ENCODE data around the gene TEX12.
A peak's percentile ranks its signal among the peaks of the same experiment; 100 is the strongest.
"Not testable (repeated sequence)": the region's sequence is repeated elsewhere in the genome, so short reads cannot be mapped to it uniquely, and the experiment has no call there.

TEX12 gene, protein sequence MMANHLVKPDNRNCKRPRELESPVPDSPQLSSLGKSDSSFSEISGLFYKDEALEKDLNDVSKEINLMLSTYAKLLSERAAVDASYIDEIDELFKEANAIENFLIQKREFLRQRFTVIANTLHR

DNA sequence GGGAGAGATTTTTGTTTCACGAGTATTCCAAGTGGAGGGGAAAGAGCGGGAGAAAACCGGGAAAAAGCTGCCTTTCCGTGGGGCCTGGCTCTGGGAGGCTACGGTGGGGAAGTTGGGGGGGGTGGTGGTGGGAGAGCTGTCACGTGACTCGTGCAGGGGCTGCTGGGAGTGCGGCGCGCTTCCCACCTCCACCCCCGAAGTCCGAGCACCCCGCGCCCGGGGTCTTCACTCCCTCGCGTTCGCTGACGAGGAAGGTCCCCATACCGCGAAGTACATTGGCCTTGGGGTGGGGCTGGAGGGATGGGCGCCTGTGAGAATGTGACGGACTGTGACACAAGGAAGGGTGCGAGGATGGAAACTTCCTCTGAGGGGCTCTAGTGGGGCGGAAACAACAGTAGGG is at the start of gene TEX12:
Gene TEX12, plus strand, starts transcription at position 228 of the 400 bp plus-strand sequence. CDS start 1,897 bp downstream, outside the sequence.
- no peak for DNase-seq

DNA sequence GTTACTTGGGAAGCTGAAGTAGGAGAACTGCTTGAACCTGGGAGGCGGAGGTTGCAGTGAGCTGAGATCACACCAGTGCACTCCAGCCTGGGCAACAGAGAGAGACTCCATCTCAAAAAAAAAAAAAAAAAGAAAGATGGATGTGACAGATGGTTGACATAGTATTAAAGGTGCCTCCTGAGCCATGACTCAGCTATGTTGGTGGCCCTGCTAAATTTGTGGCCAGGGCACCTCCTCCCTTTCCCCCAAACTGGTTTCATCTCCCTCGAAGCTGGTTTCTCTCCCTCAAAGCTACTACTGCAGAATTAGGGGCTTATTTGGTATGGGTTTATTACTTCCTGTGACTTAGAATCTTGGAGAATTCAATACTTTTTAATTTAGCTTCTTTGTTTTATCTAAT is 49.0 kb upstream of the TEX12 start:
- DNase-seq: no peak

DNA sequence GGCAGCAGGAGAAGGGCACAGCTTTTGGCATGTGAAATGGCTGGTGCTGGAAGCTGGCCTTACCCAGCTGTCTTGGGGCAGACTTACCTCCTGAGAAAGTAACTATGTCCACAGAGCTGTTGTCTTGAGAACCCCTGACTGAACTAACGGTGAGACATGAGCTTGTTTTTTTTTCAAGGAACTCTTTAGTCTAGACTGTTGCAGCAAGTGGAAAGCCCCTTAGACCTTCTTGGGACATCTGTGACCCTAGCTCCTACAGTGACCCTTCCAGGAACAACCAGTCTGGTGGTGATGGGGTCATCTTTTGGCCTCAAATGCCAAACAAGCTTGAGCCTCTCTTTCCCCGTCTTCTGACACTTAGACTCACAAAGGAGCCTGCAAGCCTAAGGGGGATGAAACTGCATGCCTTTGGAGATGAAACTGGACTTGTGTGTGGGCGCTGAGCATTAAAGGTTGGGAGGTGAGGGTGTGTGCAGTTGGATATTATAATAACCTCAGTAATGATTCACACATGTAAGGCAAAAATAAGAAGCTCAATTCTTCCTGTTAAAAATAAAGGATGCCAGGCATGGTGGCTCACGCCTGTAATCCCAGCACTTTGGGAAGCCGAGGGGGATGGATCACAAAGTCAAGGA is 45.1 kb upstream of the TEX12 start:
- DNase-seq: no peak

DNA sequence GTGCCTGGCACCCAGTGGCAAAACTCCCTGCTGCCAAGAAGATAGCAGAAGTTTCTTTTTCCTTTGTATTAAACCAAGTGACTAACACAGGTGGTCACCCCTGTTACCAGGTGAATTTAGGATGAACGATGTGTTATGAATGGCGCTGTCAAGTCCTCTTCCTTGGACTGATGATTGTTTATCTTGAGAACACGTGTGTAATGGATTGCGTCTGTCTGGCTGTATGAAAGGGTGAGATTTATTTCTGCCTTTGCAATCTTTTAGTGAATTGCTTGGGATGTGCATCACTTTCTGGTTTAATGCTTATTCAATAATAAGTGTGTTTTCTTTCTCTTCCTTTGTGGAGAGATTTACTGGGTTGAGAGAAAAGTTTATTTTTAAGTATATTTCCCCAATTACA is 44.0 kb upstream of the TEX12 start:
- DNase-seq: no peak

DNA sequence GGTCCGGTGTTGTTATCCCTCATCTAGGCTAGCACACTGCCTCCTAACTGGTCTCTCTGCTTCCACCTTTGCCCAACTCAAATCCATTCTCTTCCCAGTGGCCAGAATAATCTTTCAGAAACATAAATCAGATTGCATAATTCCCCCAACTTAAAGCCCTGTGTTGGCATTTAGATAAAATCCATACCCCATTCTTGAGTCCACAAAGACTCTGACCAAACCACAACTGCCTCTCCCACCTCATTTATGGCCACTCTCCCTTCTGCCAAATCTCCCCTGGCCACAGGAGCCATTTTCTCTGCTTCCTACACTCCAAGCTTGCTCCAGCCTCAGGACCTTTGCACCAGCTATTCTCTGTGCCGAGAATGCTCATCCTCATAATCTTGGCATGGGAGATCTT is 40.1 kb upstream of the TEX12 start:
- DNase-seq: no peak

DNA sequence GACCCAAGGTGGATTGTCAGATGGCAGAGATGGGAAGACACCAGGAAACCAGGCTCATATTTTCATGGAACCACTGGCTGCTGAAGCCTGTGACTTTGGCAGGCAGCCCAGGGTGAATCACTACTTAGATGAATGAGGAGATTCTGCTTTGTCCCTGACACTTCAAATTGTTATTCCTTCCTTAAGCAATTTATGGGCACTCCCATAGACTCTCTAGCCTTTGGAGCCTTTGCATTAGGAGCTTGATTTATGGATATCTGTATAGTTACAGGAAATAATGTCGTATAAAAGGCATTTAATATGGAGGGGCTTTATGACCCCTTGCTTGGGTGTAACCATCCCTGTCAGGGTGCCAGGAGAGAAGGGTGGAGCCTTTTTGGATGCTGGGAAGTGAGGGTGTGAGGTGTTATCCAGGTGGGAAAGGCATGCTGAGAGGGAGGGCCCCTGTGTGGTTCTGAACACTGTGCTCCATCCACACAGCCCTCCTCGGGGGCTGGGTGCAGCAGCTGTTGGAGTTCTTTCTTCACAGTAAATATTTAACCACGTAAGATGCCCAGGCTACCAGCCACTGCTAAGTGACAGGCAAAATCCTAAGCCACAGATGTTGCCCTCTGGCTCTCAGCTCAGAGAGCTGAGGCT is 38.6 kb upstream of the TEX12 start:
- peak; percentile 31 for DNase-seq

DNA sequence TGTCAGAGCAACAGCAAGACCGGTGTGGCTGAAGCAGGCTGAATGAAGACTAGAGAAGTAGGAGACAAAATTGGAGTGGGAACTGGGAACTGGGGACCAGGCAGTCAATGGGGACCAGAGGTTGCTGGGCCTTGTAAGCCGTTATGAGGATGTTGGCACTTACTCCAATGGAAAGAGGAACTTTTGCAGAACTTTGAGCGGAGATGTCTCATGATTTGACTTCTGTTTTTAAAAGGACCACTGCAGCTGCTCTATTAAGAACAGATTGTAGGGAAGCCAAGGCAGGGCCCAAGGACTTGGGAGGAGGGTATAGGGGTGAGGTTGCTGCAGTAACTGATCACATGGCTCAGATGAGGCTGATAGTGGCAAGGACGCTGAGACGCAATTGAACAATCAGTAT is 37.5 kb upstream of the TEX12 start:
- DNase-seq: no peak

DNA sequence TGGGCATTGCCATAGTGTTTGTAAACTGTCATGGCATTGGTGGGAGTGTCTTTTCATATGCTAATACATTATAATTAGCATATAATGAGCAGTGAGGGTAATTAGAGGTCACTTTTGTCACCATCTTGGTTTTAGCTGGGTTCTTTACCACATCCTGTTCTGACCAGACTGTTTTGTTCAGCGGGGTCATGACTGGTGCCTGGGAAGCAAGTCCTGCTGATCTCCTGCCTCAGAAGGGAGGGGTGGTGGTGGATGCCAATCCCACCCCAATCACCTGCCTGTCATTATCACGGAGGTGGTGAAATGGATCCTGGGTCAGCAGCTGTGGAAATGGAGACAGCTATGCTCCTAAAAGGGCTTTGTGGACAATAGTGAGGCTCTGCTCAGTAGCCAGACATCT is 34.4 kb upstream of the TEX12 start:
- DNase-seq: no peak

DNA sequence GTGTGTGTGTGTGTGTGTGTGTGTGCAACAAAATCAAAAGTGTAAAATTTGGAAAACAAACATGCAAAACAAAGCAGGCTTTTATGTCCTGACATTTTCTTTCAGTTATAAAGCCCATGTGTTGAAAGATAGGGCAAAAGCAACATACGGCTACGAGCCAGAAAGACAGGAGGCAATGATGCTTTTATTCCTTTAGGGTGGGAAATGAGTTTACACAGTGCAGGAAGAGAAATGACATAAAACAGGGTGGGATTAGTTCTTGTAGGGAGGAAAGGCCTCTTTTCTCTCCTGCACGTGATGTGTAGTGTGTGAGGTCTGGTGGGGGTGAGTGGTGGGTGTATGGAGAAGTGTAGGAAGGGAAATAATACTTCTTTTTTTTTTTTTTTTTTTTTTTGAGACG is 32.7 kb upstream of the TEX12 start:
- DNase-seq: no peak

DNA sequence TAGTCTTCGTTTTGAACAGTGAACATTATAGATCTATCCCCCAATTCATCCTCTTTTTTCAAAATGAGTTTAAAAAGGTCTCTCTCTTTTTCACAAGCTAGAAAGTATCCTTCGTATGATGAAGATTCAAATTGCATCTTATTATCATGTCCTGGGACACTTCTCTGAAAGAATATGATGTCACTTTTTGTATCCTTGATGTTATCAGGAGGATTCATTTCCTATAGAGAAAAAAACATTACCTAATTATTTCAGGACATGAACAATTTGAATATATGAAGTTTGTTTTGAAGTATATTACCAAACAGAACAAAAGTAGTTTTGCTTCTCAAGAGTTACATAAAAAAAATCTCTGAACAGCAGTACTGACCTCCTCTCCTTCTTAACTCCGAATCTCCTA is 23.6 kb upstream of the TEX12 start:
- no peak for DNase-seq

DNA sequence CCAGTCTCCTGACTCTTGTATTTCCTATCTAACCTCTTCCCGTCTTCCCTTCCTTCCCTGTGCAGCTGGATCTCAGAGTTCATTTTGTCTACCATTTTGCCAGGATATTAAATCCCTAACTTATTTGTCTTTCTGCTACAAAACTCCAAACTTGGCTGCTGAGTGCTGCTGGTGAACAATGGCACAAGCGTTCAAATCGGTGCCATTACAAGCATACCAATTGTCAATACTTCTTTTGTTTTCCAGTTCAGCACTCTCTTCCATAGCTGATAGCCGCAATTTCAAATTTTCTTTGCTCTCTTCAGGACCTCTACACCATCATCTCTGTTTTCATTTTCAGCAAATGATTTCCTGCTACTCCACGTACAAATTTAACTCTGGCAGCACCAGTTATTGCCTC is 16.7 kb upstream of the TEX12 start:
- no peak for DNase-seq

DNA sequence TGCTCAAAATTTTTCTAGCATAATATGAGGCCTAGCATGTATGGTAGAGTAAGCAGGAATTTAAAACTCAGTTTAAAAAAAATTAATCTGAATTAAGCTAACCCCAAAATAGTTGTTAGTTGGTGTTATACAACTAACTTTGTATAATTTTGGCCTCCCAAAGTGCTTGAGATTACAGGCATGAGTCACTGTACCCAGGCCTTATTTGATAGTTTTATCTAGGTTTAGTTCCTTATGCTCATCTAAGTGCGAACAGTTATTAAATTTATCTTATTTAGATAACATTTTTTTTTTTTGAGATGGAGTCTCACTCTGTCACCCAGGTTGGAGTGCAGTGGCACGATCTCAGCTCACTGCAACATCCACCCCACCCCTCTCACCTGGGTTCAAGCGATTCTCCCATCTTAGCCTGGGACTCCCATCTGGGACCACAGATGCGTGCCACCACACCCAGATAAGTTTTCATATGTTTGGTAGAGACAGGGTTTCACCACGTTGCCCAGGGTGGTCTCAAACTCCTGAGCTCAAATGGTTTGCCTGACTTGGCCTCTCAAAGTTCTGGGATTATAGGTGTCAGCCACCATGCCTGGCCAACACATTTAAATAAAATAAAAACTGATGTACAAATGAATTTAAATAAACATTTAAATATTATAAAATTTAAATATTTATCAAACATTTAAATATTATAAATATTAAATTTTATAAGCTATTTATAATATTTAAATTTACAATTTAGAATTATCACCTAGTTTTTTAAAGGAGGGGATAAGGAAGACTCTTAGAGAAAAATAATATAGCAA is 10.8 kb upstream of the TEX12 start:
- no peak for DNase-seq

DNA sequence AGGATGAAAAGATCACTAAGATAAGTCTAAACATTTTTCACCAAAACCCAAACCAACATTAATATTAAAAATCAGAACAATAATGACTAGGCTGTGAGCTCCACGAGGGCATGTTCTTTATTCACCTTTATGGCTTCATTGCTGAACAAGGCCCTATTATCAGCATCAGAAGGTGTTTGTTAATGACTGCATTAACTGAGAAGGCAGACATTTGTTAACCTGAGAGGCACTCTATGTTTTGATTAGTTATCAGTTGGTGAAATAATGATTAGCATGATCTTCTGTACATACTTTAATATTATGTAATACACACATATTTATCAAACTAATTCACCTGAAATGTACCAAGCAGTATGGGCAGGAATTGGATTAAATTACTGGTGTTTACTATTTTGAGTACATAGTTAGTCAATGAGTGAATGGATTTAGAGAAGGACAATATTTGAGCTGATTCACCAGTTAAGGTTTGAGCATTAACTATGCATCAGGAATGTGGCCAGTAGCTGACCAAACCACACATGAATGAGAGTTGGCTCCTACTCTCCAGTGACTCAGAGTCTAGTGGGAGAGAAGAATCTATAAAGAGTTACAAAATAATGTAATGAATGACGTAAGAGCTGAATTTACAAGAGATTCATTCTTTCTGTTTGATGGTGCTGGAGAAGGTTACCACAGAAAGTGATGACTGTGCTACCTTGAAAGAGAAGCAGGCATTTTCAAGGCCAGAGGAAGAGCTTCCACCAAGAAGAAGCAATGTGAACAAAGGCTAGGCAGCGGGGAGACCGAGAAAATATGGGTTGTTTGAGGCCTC is 10.0 kb upstream of the TEX12 start:
- no peak for DNase-seq

DNA sequence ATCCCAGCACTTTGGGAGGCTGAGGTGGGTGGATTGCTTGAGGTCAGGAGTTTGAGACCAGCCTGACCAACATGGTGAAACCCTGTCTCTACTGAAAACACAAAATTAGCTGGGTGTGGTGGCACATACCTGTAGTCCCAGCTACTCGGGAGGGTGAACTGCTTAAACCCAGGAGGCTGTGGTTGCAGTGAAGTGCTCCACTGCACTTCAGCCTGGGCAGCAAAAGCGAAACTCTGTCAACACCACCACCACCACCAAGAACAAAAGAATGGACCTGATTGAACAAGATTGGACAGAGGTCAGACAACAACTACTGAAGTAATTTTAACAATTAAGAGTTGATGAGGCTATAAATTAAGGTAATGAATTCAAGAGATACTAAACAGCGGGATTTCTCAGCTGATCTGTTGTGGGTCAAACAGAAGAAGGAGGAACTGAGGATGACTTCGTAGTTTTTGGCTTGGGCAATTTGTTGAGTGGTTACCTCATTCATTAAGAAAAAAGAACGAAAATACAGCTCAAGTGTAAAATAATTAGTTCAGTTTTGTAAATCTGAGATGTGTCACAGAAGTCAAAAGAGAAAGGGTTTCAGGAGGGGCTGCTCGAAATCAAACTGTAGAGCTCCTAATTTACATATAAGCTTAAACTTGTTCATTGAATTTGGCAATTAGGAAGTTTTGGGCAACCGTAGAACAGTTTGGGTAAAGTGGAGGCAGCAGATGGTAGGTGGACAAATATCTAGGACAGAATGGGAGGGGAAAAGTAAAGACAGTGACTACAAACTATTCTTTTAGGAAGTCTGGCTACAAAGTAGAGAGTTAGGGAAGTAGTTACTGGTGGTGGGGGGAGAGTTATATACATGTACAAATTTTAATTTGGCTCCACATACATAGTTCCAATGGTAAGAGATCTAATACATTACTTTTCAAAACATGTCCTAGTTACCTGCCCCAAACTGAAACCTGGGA is 7.8 kb upstream of the TEX12 start:
- no peak for DNase-seq

DNA sequence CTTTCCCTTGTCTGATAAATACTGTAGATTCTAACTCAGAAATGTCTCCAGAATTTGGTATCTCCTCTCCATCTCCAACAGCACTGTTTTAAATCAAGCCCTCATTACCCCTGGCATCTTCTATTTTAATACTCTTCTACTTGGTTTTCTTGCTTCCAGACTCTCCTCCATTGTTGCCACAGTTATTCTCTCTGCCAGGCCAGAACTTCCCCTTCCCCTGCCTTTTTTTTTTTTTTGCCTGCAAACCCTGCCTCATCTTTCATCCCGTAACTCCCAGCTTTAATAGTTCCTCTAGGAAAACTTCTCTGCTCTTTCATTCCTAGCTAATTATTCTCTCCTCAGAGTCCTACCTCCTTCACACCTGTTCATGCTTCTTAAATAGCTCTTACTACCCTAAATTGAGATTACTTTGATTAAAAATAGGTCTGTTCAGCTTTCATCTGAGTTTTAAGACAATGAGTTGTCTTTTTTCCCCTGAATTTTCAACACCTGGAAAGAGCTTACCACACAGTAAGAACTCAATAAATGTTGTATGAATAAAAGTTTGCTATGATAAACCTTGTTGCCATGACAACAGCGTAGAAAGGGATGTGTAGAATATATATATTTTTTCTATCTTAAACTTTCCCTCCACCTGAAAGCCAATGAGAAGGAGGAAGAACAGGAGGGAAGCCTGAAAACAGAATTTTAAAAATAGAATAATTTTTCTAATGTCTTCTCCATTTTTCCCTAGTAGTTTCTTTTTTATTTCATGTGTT is 6.9 kb upstream of the TEX12 start:
- no peak for DNase-seq

DNA sequence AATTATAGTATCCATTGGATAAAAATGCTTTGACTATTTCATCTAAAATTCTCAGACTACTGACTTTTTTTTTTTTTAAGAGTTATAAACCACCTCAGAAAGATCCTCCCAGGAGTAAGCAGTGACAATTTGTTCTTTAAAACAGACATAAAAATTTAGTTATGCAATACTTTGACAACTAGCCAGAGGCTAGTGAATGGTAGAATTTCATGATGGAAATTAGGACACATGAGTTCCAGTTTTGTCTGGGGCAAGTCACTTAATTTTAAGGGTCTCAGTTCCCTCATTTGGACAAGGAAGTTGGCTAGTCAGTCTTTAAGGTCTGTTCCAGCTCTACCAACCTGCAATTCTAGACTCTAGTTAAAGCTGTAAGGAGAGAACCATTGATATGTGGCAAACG is 6.2 kb upstream of the TEX12 start:
- DNase-seq: no peak

DNA sequence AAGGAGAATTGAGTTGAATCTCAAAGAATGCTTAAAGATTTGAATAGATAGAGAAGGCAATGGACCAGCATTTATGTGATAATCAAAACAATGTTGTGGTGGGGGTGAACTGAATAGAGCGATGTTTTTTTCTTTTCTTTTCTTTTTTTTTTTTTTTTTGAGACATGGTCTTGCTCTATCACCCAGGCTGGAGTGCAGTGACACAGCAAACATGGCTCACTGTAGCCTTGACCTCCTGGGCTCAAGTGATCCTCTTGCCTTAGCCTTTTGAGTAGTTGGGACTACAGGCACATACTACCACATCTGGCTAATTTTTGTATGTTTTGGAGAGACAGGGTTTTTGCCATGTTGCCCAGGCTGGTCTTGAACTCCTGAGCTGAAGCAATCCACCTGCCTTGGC is 5.0 kb upstream of the TEX12 start:
- not testable (repeated sequence) for DNase-seq

DNA sequence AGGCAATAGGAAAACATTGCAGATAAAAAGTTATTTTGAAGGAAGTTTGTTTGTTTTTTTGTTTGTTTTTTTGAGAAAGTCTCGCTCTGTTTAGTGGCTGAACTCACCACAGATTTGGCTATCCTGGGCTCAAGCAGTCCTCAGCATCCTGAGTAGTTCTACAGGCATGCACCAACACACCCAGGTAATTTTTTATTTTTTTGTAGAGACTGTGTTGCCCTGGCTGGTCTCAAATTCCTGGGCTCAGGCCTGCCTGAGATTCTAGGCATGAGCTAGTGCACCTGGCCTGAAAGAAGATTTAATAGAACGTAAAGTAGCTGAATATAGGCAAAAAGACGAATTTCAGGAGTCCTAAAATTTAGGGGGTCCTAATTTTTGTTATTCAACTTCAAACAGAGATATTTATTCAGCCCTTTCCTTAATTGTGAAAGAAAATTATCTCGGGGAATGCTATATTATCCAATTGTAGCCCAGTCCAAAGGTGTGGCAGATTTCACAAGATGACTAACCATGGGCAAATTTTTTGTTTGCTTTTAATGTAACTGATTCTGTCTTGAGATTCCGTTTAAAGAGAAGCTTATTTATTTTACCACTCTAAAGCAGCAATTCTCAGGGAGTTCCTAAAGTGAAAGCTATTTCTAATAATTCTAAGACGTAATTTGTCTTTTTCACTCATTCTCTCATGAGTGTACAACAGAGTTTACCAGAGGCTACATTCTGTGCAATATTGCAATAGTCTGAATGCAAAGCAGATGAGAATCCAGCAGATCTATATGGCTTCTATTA is 4.2 kb upstream of the TEX12 start:
- no peak for DNase-seq

DNA sequence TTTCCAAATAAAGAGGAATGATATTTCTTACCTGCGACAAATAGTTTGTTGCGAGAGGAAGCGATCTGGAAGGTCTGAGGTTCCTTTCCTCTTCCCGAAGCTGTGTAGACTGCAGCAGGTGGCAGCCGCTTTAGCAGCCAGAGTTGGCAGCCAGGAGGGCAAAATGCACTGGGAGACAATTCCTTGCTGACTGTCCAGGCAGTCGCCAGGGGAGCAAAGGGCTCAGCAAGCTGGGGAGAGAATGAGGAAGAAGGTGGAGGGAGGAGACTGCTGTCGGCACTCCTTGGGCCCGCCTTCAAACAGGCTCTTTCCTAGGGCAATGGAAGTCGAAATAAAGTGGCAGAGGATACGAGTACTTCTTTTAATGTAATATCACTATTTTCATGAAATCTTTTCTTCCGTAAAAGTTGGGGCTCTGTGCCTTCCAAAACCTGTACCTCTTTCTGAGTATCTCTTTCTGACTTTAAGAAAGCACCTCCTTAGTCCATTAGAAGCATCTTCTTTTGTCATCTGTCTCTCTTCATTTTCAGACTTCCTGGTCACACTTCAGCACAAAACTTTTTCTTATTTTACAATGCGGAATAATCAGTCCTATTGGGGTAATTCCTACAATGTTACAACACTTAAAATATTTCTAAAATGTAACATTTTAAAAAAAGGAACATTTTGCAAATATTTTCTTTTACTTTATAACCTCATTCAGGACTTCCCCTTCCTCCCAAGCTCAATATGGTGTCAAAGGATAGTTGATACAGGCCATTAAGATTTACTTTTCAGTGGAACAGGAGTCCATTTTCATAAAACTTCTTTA is 3.1 kb upstream of the TEX12 start, which contains the start of gene IL18:
Gene IL18, minus strand, starts transcription at position 220 of the 811 bp plus-strand sequence. CDS start 9,041 bp downstream, outside the sequence.
- DNase-seq: no peak
